GM19324 (cell line): ENCODE results near the gene MEX3D.

Experiments
- ATAC-seq: cut with Tn5 transposase; IDR thresholded peaks from one replicate; pipeline ENCODE4 v1.9.1; 2021; ENCODE audit warnings: mild to moderate bottlenecking, moderate library complexity; ENCODE audit not compliant: unreplicated experiment, low FRiP score

MEX3D gene

DNA sequence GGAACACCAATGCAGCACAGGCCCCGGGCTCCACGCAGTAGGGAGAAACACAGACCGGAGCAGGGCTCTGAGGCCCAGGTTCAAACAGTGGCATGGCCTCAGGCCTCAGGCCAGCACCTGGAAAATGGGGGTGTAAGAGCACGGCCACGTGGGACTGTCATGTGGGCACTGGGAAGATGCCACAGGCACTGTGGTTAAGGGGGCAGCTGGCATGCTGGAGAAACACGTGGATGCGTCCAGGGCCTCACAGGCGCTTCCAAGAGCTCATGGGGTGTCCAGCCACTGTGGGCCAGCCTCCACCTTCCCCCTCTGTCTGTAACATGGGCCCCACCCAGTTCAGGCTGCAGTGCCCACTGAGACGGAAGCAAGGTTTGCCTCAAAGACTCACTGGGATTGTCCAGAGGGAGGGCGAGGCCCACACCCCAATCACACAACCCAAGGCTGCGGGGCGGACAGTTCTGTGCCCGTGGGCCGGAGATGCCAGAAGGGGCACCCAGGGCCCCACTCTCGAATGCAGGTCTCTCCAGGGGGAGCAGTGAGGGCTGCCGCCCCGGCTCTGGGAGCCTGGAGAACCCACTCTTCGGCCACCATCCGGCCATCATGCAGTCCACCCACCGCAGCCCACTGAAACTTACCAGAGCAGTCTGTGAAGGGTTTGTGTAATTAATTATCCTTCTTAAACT is 30.8 kb upstream of the MEX3D start:
- ATAC-seq = no peak

DNA sequence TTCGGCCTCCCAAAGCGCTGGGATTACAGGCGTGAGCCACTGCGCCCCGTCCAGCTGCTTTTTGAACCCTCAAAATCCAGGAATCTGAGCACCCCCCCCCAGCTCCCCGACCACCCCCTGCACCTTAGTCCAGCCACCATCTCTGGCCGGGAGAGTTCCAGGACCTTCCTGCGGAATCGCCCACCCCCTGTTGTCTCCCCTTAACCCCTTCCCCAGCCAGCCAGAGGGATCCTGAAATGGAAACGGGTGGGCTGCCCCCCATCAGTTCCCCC is 25.3 kb upstream of the MEX3D start:
- no peak for ATAC-seq

DNA sequence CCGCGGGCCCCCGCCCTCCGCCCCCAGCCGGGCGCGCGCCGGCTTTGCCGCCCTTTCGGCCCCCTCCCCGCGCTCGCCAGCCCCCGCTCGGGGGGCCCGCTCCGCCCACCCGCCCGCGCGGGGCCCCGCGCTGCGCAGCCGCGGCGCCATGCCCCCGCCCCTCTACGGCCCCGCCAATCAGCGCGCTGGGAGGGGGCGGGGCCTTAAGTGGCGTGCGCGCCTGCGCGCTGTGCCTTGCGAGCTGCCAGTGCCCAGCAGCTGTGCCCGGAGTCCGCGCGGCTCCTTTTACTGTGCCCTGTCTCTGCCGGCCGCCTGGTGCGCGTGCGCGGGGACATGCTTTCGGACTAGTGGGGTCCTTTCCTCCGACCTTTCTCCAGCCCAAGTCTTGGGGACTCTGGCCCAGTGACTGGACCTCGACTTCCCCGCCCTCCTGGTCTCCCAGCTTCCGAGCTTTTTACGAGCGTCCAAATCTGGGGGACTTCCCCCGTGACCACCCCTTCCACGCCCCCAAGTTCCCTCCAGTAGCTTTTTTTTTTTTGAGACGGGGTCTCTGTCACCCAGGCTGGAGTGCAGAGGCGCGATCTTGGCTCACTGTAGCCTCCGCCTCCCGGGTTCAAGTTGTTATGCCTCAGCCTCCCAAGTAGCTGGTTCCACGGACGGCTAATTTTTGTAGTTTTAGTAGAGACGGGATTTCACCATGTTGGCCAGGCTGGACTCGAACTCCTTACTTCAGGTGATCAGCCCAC is 24.8 kb upstream of the MEX3D start, which contains the start of gene MBD3:
Gene MBD3, minus strand, starts transcription at position 111 of the 746 bp plus-strand sequence. CDS start 234 bp downstream, outside the sequence.
- peak; percentile 81 for ATAC-seq

DNA sequence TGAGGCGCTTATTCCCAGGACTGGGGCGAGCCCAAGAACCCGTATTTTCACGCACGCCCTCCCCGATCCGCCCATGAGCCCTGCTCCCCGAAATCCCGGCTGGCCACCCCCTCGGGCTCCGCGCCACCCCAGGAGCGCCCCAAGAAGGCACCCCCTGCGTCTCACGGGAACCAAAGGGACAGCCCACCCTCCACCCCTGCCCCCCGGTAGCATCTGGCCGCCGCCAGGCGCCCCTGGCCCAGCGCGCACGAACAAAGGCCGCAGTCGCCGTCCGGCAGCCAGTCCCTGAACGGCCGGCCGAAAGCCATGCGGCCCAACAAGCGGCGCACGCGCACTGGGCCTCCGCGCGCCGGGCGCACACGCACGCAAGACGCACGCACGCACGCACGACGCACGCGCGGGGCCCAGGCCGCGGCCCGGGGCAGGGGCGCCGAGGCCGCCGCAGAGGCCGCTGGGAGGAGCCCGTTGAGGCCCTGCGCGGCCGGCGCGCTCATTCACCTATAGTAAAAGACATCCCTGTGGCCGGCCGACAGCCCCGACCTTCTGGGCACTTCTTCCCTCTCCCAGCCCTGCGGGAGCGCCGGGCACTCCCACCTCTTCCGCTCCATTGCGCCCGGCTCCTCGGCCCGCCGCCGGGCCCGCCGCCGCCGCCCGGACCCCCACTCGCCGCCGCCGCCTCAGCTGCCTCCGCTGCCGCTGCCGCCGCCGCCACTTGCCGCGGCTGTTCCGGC is 24.1 kb upstream of the MEX3D start:
- ATAC-seq = peak; percentile 80

DNA sequence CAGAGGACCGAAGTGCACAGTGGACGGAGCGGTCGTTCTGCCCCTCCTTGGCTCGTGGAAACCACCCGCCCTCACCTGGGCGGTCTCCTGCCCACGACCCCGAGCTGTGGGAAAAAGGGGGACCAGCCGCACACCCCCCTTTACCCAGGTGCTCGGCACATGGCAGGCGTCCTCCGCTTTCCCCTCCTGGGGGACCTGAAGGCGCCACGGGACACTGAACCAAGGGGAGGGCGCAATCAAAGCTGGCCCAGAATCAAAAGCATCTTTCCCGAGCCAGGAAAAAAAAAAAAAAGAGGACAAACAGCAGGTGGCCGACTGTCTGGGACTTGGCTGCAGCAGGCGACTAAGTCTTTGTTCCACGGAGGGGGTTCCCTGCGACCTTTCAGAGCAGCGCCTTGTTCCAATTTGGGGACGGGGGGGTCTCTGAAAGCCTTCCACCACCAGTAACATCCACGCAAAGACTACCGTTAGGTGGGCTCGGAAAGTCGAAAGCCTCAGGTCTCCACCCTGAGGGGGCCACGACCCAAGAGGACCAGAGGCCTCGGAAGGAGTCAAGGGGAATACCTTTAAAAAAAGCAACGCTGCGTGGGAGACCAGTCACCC is 23.4 kb upstream of the MEX3D start:
- ATAC-seq = no peak

DNA sequence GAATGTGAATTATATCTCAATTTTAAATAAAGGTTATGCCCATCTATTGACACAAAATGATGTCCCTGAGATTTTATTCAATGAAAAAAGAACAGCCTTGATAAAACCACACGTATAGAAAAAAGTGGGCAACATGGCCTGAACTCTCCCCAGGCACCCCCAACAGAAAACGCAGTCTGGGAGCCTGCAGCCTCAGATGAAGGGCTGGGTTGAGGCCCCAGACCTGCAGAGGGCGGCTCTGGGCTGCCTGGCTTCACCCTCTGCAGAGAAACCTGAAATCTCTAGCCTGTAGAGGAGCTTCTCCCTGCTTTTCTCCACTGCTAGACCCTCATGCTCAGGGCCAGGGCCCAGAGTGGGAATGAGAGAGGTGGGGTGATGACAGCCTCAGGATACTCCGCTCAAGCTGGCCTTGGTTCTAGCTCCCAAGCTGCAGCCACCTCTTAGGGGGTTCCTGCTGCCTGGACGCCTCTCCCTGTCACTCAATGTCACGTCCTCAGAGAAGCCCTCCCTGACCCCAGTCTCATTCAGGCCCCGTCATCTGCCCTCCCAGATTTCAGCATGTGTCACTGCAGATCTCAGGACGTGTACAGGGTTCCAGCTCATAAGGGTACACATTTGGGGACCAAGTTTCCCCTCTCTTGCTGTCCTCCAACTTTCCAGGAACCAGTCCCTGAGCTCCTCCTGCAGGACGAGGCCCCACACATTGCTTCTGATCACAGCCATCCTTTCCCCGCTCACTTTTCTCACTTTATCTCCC is 22.7 kb upstream of the MEX3D start:
- no peak for ATAC-seq

DNA sequence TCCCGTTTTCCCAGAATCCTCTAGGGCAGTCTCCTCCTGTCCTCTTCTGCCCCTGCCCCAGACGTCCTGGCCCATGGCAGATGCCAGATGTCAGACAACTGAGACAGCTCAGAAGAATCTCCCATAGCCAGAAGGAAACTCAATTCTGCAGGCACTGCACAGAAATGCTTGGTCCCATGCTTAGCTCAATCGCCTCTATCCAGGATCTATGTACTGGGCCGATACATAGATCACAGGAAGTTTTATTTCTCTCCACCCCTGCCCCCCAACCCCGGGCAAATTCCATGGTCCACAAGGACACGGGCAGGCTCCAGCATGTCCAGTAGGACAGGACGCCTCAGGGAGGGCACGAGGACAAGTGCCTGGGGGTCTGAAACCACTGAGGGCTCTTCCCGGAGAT is 19.7 kb upstream of the MEX3D start:
- no peak for ATAC-seq

DNA sequence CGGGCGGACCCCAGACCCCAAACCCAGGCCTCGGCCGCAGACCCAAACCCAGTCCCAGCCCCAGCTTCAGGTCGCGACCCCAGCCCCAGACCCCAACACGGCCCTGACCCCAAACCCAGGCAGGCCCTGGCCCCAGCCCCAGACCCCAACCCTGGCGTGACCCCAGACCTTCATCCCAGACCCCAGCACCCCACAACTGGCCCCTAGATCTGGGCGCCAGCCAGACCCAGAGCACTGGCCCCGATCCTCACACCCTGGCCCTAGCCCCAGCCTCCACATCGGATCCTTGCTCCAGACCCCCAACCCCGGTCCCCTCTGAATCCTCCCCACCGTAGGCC is 17.1 kb upstream of the MEX3D start:
- ATAC-seq = no peak

DNA sequence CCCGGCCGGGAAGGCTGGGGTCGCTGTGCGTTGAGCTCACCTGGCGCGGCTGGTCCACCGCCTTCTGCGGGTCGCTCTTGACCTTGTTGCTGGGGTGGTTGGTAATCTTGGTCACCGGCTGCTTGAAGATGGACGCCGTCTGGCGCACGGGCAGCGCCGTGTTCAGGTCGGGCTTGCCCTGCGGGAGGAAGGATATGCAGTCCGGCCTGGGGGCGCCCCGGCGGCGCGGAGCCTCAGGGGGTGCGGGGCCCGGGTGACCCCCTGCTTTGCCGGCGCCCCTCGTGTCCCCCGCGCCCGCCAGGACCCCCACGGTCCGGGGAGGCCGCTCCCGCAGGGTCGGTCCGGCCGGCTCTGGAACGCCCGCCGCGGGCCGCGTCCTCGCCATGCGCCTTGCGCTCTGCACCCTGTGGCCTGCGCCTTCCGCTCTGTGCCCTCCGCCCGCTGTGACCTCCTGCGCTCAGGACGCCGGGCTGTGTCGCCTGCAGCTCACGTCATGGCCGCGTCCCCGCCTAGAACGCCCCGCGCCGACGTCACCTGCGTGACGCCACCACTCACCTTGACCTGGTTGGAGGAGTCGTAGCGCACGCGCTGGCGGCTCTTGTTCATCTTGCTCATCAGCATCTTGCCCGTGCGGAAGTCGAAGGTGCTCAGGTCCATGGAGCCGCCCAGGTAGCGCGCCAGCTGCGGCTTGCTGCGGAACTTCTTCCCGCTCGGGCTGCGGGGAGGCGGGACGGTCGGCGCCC is 16.5 kb upstream of the MEX3D start:
- no peak for ATAC-seq

DNA sequence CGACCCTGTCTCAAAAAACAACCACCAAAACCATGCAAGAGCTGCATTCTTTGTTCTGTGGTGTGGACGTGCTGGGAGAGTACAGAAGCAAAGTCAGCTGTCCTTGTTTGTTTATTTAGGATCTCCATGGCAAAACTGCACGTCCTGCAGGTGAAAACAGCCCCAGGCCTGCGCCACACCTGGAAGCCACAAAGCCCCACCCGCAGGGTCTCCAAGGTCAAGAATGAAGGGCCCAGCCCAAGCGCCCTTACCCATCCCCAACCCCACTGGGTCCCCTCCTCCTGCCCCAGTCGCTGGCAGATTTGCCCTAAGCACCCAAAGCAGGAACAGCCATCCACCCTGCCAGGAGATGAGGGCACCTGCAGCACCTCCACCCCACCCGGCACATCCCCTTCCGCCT is 14.1 kb upstream of the MEX3D start:
- no peak for ATAC-seq

DNA sequence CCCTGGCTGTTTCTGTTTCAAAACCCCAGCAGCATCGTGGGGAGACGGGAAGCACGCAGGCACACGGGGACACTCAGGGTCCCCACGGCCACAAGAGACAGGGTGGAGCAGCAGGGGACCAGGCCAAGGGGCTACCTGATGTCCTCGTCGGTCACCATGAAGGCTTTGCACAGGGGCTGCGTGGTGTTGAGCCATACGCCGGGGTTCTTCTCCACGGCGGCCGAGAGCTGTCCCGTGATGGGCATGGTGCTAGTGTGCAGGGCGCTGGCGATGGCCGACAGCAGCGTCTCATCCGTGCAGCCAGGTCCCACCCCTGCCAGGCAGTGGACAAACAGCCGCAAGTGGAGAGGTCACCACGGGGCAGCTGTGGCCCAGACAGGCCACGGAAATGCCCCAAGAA is 12.8 kb upstream of the MEX3D start:
- ATAC-seq = no peak

DNA sequence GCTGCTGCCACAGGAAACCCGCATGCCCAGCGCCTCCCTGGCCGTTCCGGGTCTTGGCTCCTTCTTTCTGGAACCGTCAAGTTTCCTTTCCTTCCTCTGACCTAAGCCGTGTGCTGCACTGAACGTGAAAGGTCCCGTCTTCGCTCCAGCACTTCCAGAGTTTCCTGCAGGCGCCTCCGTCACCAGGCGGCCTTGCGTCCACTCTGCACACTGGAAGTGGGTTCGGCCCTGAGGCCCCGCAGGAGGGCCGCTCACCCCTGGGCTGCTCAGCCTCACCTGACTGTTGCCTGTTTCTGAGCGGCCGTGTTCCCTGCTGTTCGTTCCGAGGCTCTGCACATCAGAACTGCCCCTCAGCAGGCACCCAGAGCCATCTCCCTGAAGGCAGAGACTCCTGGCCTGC is 12.3 kb upstream of the MEX3D start:
- ATAC-seq = no peak

DNA sequence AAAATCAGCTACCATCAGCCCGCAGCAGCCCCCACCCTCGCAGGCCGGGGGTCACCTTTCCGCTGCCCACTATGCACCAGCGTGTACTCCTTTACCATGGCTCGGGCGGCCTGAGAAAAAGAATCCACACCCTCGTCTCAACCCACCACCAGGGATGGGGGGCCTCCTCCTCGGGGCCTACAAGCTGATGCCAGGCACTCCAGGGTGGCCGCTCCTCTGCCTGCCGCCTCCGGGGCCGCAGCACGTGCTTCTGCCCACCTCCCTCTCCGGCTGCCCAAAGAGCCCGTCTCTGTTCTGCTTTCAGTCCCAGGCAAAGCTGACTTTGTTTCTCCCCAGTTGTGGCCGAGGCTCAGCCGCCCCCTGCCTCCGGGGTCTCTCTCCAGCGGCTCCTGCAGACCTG is 11.1 kb upstream of the MEX3D start:
- ATAC-seq = no peak

DNA sequence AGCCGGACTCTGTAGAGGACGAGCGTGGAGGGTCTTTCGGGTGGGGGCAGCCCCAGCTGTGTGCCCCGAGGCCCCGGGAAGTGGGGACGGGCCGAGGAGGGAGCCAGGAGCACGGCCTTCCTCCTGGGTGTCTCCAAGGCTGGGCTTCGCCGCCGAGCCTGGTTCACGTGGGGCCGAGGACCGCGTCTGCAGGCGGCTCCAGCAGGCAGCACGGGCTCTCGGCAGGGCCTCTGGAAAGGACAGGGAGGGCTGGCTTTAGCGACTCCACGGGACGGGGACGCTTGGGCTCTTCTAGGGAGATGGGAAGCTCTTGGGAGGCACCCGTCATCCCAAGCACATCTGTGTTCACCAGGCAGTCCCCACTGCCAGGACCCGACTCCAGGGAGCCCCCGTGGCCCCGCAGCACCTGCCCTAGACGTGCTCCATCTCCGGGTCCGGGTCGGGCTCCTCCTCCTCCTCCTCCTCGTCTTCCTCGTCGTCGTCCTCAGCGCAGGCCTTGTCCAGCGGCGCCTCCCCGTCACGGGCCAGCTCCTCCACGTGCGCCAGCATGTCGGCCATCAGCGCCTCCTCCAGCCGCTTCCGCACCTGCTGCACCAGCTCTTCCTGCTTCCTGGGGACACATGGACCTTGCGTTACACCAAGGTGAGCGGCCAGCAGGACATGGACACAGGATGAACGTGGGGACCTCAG is 9.9 kb upstream of the MEX3D start:
- ATAC-seq = no peak

DNA sequence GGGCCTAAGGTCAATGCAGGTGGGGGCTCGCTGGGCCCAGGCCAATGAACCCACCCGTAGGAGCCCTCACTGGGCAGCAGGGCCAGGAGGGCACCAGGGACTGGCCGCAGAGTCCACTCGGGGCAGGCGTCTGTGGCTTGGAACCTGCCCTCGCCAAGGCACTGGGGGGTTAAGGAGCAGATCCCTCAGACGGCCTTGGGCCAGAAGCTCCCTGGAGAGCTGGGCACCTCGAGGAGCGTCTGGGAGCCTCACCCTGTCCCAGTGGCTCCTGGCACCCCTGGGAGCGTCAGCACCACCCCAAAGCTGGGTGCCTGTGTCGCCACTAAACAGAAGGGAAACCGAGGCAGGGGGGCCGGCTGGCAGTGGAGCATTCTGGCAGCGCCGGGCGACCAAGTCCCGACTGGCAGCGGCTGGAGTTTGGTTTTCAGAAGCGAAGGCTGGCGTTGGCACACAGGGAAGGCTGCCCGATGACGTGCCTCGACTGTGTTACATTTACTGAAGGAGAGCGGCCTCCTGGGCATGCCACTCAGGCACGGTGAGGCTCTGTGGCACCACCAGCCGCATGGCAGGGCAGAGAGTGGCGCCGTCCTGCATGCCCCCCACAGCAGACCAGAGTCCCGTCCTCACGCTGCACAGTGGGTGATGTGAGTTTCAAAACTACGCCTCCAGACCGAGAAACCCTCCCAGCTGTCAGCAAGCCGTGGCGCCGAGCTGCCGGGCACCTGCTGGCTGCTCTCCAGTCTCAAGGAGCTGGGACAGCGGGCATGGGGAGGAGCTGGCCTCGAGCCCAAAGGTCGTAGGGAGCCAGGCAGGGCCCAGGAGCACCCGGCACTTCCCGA is 9.2 kb upstream of the MEX3D start:
- no peak for ATAC-seq

DNA sequence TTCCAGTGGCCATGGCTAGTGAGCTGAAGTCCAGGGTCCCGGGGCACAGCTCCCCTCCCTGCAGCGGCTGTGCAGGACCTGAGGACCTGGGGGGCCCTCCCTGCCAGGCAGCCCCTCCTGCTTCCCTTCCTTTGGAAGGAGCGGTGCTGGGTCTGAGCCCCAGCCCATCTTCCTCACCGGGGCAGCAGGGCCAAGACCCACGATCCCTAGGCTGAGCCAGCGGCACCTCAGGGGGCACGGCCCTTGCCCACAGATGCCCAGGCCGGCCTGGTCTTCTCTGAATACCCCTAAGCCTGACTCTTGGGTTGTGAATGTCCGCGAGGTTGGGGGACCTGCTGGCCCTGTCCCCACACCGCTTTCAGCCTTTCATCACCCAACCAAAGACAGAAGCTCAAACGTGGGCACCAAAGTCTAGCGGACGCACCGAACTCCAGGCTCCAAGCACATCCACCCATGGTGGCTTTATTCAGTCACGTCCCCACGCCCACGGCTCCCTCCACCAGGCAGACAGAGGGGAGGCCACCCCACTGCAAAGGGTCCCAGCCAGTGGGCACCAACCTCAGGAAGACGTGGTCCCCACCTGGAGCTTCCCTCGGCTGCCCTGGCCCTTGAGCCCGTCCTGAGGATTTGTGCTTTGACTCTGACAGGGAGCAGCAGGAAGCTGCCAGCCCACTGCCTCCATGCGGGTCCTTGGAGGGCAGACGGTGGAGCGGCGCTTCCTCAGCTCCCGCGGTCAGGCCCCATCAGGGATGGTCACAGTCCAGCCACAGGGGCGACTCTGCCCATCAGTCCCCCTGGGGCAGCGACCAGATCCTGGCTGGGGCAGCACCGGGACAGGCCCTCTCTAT is 8.3 kb upstream of the MEX3D start:
- ATAC-seq = no peak

DNA sequence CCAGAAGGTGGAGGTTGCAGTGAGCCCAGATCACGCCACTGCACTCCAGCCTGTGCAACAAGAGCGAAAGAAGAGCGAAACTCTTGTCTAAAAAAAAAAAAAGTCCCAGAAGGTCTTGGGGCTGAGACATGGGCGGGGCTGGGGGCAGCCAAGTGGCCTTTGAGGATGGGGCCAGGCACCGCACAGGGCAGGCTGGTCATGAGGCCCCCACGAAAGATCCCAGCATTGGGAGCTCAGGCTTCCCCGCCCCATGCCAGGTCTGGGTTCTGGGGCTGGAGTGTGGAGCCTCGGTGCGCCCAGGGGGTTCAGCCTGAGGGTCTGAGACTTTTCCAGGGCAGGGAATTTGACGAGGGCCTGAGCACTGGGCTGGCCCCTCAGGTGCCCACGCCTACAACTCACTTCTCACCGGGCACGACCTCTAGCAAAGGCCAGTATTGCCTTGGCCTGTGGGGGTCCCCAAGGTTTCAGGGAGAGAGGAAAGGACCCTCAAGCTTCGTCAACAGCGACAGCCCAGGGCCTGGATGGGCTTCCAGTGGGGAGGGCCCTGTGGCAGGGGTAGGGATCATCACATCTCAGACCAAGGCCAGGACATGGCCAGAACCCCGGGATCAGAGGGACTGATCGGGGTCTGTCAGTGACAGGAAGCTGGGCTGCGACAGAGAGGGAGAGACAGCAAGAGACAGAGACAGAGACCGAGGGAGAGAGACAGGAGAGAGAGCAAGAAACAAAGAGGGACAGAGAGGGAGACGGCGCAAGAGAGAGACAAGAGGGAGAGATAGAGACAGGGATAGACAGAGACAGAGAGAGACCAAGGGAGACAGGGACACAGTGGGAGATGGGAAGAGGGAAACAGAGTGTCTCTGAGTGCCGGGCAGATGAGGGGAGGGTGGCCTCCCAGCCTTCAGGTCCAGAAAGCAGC is 7.5 kb upstream of the MEX3D start:
- ATAC-seq = no peak
